Brain microvascular endothelial cell (primary cell): Measurements from ENCODE around the gene TRIM29.

Experiments
- DNase-seq: peaks from one replicate; pipeline ENCODE4 v3.0.0-alpha.2; 2020
- H3K27ac ChIP-seq: fragments of 250-450 bp; sonication (Bioruptor Pico); 2 replicates; pipeline ENCODE4 v1.5.1; 2020; ENCODE audit warnings: mild to moderate bottlenecking, moderate library complexity
- H3K27me3 ChIP-seq: fragments of 250-450 bp; sonication (Bioruptor Pico); replicated peaks from 2 replicates; pipeline ENCODE4 v1.5.1; 2020; ENCODE audit warnings: mild to moderate bottlenecking
- H3K36me3 ChIP-seq: fragments of 250-450 bp; sonication (Bioruptor Pico); replicated peaks from 2 replicates; pipeline ENCODE4 v1.5.1; 2020; ENCODE audit warnings: mild to moderate bottlenecking
- H3K4me3 ChIP-seq: 2 replicates; pipeline ENCODE4 v1.5.1; 2011; ENCODE audit warnings: low read depth, mild to moderate bottlenecking, control low read depth, low read length, moderate library complexity
- in situ Hi-C: cut with HindIII; loops from 2 replicates; pipeline ENCODE4 v1.10.0; 2017; ENCODE audit warnings: low sequenced_read_pairs, low pct_ligation_motif_present
- TF ChIP-seq, protein P1 (sequence below): IDR thresholded peaks from 2 replicates; pipeline ENCODE4 v1.5.1; 2011; ENCODE audit warnings: low read depth, mild to moderate bottlenecking, moderate library complexity, low read length, control low read depth, inconsistent platforms; ENCODE audit errors: missing control alignments

TRIM29 gene

DNA sequence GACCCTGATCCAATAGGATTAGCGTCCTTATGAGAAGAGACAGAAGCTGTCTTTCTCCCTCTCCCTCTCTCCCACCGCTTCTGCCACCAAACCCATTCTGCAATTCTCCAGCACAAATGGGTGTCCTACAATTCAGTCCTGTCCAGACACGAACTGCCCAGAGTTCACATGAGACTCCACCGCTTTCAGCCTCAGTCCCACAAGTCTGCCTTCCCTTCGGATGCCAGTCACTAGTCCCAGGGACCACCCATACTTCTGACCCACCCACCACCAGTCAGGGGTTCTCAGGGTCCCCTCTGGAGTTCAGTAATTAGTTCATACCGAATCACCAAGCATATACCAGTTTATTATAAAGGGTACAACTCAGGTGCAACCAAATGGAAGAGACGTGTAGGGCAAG, 73.6 kb downstream of the TRIM29 start:
- DNase-seq: no peak
- Histone ChIP-seq H3K4me3 (no peak overlapping the region), H3K27ac (no peak overlapping the region), H3K36me3 (no peaks in the 10 kb centered on the region), H3K27me3 (no peaks in the 10 kb centered on the region)
- in situ Hi-C loops: no loop called here
- TF ChIP-seq, protein P1, sequence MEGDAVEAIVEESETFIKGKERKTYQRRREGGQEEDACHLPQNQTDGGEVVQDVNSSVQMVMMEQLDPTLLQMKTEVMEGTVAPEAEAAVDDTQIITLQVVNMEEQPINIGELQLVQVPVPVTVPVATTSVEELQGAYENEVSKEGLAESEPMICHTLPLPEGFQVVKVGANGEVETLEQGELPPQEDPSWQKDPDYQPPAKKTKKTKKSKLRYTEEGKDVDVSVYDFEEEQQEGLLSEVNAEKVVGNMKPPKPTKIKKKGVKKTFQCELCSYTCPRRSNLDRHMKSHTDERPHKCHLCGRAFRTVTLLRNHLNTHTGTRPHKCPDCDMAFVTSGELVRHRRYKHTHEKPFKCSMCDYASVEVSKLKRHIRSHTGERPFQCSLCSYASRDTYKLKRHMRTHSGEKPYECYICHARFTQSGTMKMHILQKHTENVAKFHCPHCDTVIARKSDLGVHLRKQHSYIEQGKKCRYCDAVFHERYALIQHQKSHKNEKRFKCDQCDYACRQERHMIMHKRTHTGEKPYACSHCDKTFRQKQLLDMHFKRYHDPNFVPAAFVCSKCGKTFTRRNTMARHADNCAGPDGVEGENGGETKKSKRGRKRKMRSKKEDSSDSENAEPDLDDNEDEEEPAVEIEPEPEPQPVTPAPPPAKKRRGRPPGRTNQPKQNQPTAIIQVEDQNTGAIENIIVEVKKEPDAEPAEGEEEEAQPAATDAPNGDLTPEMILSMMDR: no peak

DNA sequence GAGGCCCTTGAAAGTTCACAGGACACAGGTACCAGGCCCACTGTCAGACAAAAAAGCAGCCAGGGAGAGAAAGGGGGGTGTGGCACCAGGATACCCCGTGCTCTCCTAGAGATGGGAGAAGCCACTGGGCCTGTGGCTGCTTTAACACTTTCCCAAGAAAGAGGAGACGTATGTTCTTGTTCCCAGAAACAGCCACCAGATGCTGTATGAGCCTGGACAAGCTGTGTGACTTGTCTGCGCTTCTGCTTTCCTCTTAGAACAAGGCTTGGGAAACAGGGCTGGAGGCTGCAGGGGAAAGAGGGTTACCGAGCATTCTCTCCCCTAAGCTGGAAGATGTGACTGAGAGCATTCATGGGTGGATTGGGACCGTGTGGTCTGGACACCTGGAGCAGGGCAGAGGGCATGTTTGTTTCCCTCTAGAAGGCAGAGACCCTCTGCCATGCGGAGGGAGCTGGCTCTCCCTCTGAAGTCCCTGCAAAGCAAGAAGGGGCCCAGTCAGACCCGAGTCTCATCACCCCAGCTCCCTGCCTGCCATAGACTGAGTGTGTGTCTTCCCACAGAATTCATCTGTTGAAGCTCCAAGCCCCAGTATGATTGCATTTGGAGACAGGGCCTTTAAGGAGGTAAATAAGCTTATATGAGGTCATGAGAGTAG, 74.1 kb downstream of the TRIM29 start:
- Histone ChIP-seq H3K27ac (no peak overlapping the region), H3K4me3 (no peak overlapping the region), H3K36me3 (no peaks in the 10 kb centered on the region), H3K27me3 (no peaks in the 10 kb centered on the region)
- DNase-seq: no peak
- TF ChIP-seq, protein P1: no peak
- in situ Hi-C loops: no loop called here

DNA sequence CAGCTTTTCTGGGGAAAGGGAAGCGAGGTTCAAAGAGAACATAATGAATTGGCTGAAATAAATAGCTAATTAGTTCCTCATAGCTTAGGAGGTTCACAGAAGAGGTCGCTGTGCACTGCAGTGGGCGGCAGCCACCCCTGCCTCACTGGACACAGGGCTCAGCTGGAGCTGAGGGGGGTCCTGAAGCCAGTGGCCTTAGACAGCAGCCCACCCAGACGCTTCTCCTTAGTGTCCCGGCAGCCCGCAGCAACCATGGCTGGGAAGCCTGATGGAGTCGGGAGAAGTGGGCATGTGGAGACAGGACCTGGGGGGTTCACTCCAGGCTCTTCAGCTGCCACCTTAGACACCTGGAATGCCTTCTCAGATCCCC, 75.4 kb downstream of the TRIM29 start:
- in situ Hi-C loops: no loop called here
- no peak overlapping the region for H3K27ac ChIP-seq
- H3K27me3 ChIP-seq: no peaks in the 10 kb centered on the region
- TF ChIP-seq, protein P1: no peak
- H3K36me3 ChIP-seq: no peaks in the 10 kb centered on the region
- no peak for DNase-seq
- H3K4me3 ChIP-seq: no peak overlapping the region

DNA sequence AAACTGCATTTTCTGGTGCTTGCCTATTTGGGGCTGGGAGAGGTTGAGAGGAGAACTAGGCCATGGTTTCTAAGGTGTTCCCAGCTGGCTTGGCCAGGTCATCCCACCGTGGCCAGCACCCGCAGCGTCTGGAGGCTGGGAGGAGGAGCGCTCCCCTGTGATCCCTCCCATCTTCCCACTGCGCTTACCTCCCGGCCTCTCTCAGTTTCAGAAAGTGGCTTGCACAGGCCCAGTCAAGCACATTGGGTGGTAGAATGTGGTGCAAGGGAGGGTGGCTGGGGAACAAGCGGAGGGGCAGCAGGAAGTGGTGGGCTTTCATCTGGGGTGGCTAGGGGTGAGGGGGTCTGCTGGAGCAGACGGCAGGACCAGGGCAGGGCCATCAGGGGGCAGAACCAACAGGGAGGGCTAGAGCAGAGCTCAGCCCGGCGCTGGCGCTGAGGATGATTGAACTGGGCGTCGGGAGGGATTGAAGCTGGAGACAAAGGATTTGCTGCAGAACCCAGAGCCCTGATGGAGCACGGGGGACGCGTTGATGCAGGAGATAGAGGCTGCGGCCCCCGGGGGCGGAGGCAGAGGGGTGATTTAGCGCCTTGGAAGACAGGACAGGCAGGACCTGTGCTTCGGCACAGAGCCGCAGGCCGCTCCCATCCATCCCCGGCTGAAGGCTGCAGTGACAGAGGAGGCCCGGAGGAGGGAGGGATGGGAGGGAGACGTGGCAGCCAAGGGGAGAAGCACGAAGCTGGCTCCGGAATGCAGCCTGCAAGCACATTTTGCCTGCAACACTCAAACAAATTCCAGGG, 76.0 kb downstream of the TRIM29 start:
- Histone ChIP-seq H3K27me3 (no peaks in the 10 kb centered on the region), H3K4me3 (no peak overlapping the region), H3K36me3 (no peaks in the 10 kb centered on the region), H3K27ac (no peak overlapping the region)
- TF ChIP-seq, protein P1: no peak
- in situ Hi-C loops: no loop called here
- DNase-seq: no peak
